B cell (primary cell): ENCODE measurements around the gene CLCN1.

Experiments
- CTCF ChIP-seq: fragments of 200-600 bp; IDR thresholded peaks from one replicate; pipeline ENCODE4 v1.8.0; 2022; ENCODE audit warnings: antibody characterized with exemption, mild to moderate bottlenecking
- EZH2 ChIP-seq: IDR thresholded peaks from 2 replicates; pipeline ENCODE4 v1.6.1; 2012; ENCODE audit warnings: borderline replicate concordance, low read depth, mild to moderate bottlenecking, moderate library complexity, low read length; ENCODE audit not compliant: insufficient read depth, poor library complexity, severe bottlenecking

GRCh38 chr7:143327903-143328302 lies 12.0 kb downstream of the CLCN1 start:
- no peak for TF ChIP-seq CTCF
- TF ChIP-seq EZH2: no peak
